Liver (tissue), 9 donors: ENCODE measurements around the gene CDK5. TPM values are rescaled to one million over a fixed set of nuclear protein-coding genes. Genes with fewer than 3 reads are reported as not detected.

Source experiments
- DNase-seq: peaks from one replicate; pipeline ENCODE4 v3.0.0-alpha.2; 2017; ENCODE audit warnings: low spot score
- H3K27ac ChIP-seq, 2 donors: one replicate each; pipeline ENCODE4 v1.7.0; 2013; ENCODE audit warnings: inconsistent platforms in 2 of 2, low read length in 2 of 2, control low read depth in 1 of 2, low read depth in 1 of 2, mild to moderate bottlenecking in 1 of 2
- H3K27me3 ChIP-seq, 4 donors: one replicate each; pipeline versions ENCODE4 v1.6.1 to v1.7.0; 2013; ENCODE audit warnings: low read length in 3 of 4, inconsistent platforms in 1 of 4, mild to moderate bottlenecking in 1 of 4, moderate library complexity in 1 of 4; ENCODE audit not compliant: control insufficient read depth in 4 of 4, insufficient read depth in 4 of 4
- H3K36me3 ChIP-seq, 4 donors: one replicate each; pipeline versions ENCODE4 v1.6.1 to v1.7.0; 2013; ENCODE audit warnings: low read length in 3 of 4, mild to moderate bottlenecking in 3 of 4, low read depth in 1 of 4, moderate library complexity in 1 of 4; ENCODE audit not compliant: control insufficient read depth in 4 of 4, insufficient read depth in 3 of 4
- H3K4me1 ChIP-seq, 4 donors: one replicate each; pipeline versions ENCODE4 v1.6.1 to v1.7.0; 2013; ENCODE audit warnings: low read length in 3 of 4, mild to moderate bottlenecking in 3 of 4, moderate library complexity in 1 of 4; ENCODE audit not compliant: control insufficient read depth in 4 of 4, insufficient read depth in 4 of 4
- H3K4me3 ChIP-seq, 3 donors: one replicate each; pipeline versions ENCODE4 v1.6.1 to v1.7.0; 2013; ENCODE audit warnings: low read length in 3 of 3, control low read depth in 1 of 3, low read depth in 1 of 3, mild to moderate bottlenecking in 1 of 3
- H3K9ac ChIP-seq, 2 donors: one replicate each; pipeline ENCODE4 v1.7.0; 2013; ENCODE audit warnings: low read length in 2 of 2, mild to moderate bottlenecking in 2 of 2, moderate library complexity in 2 of 2, control low read depth in 1 of 2, low read depth in 1 of 2
- H3K9me3 ChIP-seq, 4 donors: one replicate each; pipeline versions ENCODE4 v1.6.1 to v1.7.0; 2013; ENCODE audit warnings: low read length in 3 of 4; ENCODE audit not compliant: control insufficient read depth in 4 of 4
- EGR1 ChIP-seq, 2 donors: IDR thresholded peaks; 2 replicates each; pipeline ENCODE4 v1.6.1; 2016 to 2018; ENCODE audit warnings: antibody characterized with exemption in 2 of 2, low read depth in 2 of 2
- FOXA1 ChIP-seq: IDR thresholded peaks from 2 replicates; pipeline ENCODE4 v1.6.1; 2016; ENCODE audit warnings: antibody characterized with exemption
- FOXA2 ChIP-seq: IDR thresholded peaks from 2 replicates; pipeline ENCODE4 v1.6.1; 2016; ENCODE audit warnings: antibody characterized with exemption
- GABPA ChIP-seq, 2 donors: IDR thresholded peaks in 1 of 2; conservative IDR thresholded peaks in 1 of 2; 2 replicates each; pipeline ENCODE4 v1.6.1; 2016; ENCODE audit warnings: antibody characterized with exemption in 2 of 2, mild to moderate bottlenecking in 1 of 2, moderate library complexity in 1 of 2
- HNF4A ChIP-seq, 2 donors: conservative IDR thresholded peaks; 2 replicates each; pipeline ENCODE4 v1.6.1; 2016; ENCODE audit warnings: antibody characterized with exemption in 2 of 2, mild to moderate bottlenecking in 2 of 2
- HNF4G ChIP-seq: IDR thresholded peaks from 2 replicates; pipeline ENCODE4 v1.6.1; 2016; ENCODE audit warnings: antibody characterized with exemption
- JUND ChIP-seq, 2 donors: IDR thresholded peaks; 2 replicates each; pipeline ENCODE4 v1.6.1; 2016; ENCODE audit warnings: antibody characterized with exemption in 2 of 2
- NR2F2 ChIP-seq: IDR thresholded peaks from 2 replicates; pipeline ENCODE4 v1.6.1; 2016; ENCODE audit warnings: antibody characterized with exemption
- RAD21 ChIP-seq, 2 donors: IDR thresholded peaks; 2 replicates each; pipeline ENCODE4 v1.6.1; 2016; ENCODE audit warnings: antibody characterized with exemption in 2 of 2, mild to moderate bottlenecking in 2 of 2
- RXRA ChIP-seq, 2 donors: IDR thresholded peaks; 2 replicates each; pipeline ENCODE4 v1.6.1; 2017 to 2018; ENCODE audit warnings: antibody characterized with exemption in 2 of 2, mild to moderate bottlenecking in 1 of 2
- SP1 ChIP-seq: IDR thresholded peaks from 2 replicates; pipeline ENCODE4 v1.6.1; 2018; ENCODE audit warnings: antibody characterized with exemption, mild to moderate bottlenecking
- TAF1 ChIP-seq: conservative IDR thresholded peaks from 2 replicates; pipeline ENCODE4 v1.6.1; 2016; ENCODE audit warnings: antibody characterized with exemption, mild to moderate bottlenecking
- YY1 ChIP-seq: IDR thresholded peaks from 2 replicates; pipeline ENCODE4 v1.6.1; 2016; ENCODE audit warnings: antibody characterized with exemption, mild to moderate bottlenecking
- WGBS: extraction: QIAGEN DNeasy Blood & Tissue Kit; methylation state at CpG from one replicate; pipeline ENCODE4 v1.1.7; 2013; 5-methylcytosine and 5-hydroxymethylcytosine counted together
- polyA plus RNA-seq, 2 donors: library from polyadenylated mRNA; stranded (reverse) in 1 of 2; unstranded in 1 of 2; fragments of 200-250 nt in 1 of 2; fragments of >200 nt in 1 of 2; fragmentation: Nextera tagmentation in 1 of 2; extraction: Ambion mirVana in 1 of 2; gene quantifications; one replicate each; pipeline versions ENCODE4 v1.2.1 to v1.2.3, GENCODE V29; 2013 to 2015
- total RNA-seq, 2 donors: library from RNA; depleted of rRNA; stranded (reverse); fragments of >200 nt; gene quantifications; one replicate each; pipeline ENCODE4 v1.2.3, GENCODE V29; 2014
- TF ChIP-seq, protein P1 (sequence below): IDR thresholded peaks from 2 replicates; pipeline ENCODE4 v1.6.1; 2016; ENCODE audit warnings: antibody characterized with exemption
- TF ChIP-seq, protein P2 (sequence below): fragments of 150-350 bp; IDR thresholded peaks from 2 replicates; pipeline ENCODE4 v1.5.1; 2017; ENCODE audit warnings: improper control_type of control experiment, low read depth, low read length; ENCODE audit not compliant: missing input control
- TF ChIP-seq, protein P3 (sequence below): IDR thresholded peaks from 2 replicates; pipeline ENCODE4 v1.6.1; 2016; ENCODE audit warnings: antibody characterized with exemption
- TF ChIP-seq, protein P4 (sequence below): IDR thresholded peaks from 2 replicates; pipeline ENCODE4 v1.6.1; 2016; ENCODE audit warnings: antibody characterized with exemption, mild to moderate bottlenecking
- TF ChIP-seq, protein P5 (sequence below): IDR thresholded peaks from 2 replicates; pipeline ENCODE4 v1.6.1; 2016; ENCODE audit warnings: antibody characterized with exemption
- donor health status: healthy.
- donor health status: healthy.
- donor health status: healthy.
- donor health status: healthy.
- donor health status: healthy.

The CDK5 gene
- total and polyA plus RNA-seq, 4 donors, result 4.0 to 9.0 (median 7.4) TPM

DNA sequence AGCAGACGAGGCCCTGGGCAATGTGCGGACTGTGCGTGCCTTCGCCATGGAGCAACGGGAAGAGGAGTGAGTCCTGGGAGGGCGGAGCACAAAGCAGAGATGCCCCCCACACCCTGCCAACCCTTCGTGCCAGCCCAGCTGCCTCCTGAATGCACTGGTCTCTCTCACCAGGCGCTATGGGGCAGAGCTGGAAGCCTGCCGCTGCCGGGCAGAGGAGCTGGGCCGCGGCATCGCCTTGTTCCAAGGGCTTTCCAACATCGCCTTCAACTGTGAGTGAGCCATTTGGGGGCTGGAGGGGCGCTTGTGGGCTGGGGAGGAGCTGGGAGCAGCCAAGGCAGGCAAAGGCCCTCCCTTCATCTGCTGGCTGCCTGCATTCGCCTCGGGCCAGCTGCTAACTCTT, 21.8 kb downstream of the CDK5 start:
- Histone ChIP-seq H3K4me1 (peaks cover 0 to 5% (median 0%) of the 10 kb centered on the region in 4 donors), H3K27ac (no peak overlapping the region), H3K9ac (no peak overlapping the region), H3K4me3 (no peak overlapping the region), H3K9me3 (no peaks in the 10 kb centered on the region), H3K36me3 (peaks cover 0 to 22% (median 5%) of the 10 kb centered on the region in 4 donors), H3K27me3 (no peaks in the 10 kb centered on the region)
- no peak for TF ChIP-seq YY1
- TF ChIP-seq, protein P1, sequence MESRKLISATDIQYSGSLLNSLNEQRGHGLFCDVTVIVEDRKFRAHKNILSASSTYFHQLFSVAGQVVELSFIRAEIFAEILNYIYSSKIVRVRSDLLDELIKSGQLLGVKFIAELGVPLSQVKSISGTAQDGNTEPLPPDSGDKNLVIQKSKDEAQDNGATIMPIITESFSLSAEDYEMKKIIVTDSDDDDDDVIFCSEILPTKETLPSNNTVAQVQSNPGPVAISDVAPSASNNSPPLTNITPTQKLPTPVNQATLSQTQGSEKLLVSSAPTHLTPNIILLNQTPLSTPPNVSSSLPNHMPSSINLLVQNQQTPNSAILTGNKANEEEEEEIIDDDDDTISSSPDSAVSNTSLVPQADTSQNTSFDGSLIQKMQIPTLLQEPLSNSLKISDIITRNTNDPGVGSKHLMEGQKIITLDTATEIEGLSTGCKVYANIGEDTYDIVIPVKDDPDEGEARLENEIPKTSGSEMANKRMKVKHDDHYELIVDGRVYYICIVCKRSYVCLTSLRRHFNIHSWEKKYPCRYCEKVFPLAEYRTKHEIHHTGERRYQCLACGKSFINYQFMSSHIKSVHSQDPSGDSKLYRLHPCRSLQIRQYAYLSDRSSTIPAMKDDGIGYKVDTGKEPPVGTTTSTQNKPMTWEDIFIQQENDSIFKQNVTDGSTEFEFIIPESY, result no peak
- TF ChIP-seq RAD21 (IDR thresholded peaks at IDR 0.05), result no peak
- TF ChIP-seq, protein P2, sequence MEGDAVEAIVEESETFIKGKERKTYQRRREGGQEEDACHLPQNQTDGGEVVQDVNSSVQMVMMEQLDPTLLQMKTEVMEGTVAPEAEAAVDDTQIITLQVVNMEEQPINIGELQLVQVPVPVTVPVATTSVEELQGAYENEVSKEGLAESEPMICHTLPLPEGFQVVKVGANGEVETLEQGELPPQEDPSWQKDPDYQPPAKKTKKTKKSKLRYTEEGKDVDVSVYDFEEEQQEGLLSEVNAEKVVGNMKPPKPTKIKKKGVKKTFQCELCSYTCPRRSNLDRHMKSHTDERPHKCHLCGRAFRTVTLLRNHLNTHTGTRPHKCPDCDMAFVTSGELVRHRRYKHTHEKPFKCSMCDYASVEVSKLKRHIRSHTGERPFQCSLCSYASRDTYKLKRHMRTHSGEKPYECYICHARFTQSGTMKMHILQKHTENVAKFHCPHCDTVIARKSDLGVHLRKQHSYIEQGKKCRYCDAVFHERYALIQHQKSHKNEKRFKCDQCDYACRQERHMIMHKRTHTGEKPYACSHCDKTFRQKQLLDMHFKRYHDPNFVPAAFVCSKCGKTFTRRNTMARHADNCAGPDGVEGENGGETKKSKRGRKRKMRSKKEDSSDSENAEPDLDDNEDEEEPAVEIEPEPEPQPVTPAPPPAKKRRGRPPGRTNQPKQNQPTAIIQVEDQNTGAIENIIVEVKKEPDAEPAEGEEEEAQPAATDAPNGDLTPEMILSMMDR, result no peak
- no peak for TF ChIP-seq EGR1 (IDR thresholded peaks at IDR 0.05; ENCODE audit: low read depth in 2 of 2)
- TF ChIP-seq, protein P3, sequence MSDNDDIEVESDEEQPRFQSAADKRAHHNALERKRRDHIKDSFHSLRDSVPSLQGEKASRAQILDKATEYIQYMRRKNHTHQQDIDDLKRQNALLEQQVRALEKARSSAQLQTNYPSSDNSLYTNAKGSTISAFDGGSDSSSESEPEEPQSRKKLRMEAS, result no peak
- TF ChIP-seq JUND (IDR thresholded peaks at IDR 0.05), result no peak
- TF ChIP-seq, protein P4, sequence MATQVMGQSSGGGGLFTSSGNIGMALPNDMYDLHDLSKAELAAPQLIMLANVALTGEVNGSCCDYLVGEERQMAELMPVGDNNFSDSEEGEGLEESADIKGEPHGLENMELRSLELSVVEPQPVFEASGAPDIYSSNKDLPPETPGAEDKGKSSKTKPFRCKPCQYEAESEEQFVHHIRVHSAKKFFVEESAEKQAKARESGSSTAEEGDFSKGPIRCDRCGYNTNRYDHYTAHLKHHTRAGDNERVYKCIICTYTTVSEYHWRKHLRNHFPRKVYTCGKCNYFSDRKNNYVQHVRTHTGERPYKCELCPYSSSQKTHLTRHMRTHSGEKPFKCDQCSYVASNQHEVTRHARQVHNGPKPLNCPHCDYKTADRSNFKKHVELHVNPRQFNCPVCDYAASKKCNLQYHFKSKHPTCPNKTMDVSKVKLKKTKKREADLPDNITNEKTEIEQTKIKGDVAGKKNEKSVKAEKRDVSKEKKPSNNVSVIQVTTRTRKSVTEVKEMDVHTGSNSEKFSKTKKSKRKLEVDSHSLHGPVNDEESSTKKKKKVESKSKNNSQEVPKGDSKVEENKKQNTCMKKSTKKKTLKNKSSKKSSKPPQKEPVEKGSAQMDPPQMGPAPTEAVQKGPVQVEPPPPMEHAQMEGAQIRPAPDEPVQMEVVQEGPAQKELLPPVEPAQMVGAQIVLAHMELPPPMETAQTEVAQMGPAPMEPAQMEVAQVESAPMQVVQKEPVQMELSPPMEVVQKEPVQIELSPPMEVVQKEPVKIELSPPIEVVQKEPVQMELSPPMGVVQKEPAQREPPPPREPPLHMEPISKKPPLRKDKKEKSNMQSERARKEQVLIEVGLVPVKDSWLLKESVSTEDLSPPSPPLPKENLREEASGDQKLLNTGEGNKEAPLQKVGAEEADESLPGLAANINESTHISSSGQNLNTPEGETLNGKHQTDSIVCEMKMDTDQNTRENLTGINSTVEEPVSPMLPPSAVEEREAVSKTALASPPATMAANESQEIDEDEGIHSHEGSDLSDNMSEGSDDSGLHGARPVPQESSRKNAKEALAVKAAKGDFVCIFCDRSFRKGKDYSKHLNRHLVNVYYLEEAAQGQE, result no peak
- TF ChIP-seq SP1, result no peak
- TF ChIP-seq GABPA (IDR thresholded peaks at IDR 0.05 in 1 of 2, conservative IDR thresholded peaks at IDR 0.05 in 1 of 2), result no peak
- TF ChIP-seq RXRA (IDR thresholded peaks at IDR 0.05), result no peak
- no peak for TF ChIP-seq NR2F2
- TF ChIP-seq HNF4A (conservative IDR thresholded peaks at IDR 0.05), result no peak
- no peak for TF ChIP-seq TAF1
- no peak for TF ChIP-seq FOXA2
- no peak for TF ChIP-seq FOXA1
- TF ChIP-seq, protein P5, sequence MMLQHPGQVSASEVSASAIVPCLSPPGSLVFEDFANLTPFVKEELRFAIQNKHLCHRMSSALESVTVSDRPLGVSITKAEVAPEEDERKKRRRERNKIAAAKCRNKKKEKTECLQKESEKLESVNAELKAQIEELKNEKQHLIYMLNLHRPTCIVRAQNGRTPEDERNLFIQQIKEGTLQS, result no peak
- no peak for TF ChIP-seq HNF4G
- 94% methylated on average over 17 of the region's 17 CpGs for WGBS
- no peak for DNase-seq
